Measurements from ENCODE around the gene PANK4. TPM values are rescaled to one million over a fixed set of nuclear protein-coding genes. Genes with fewer than 3 reads are reported as not detected.

PANK4 gene
- total RNA-seq, 1 donor from 2014 or later = 27.5 TPM

GRCh38 chr1:2501041-2501819 is 25.2 kb downstream of the PANK4 start:
- peak; percentile 54 for DNase-seq (ENCODE audit: low read depth)

GRCh38 chr1:2499986-2500596 is 26.3 kb downstream of the PANK4 start:
- no peak for DNase-seq (ENCODE audit: low read depth)

GRCh38 chr1:2499260-2499659 is 27.1 kb downstream of the PANK4 start:
- no peak for DNase-seq (ENCODE audit: low read depth)

GRCh38 chr1:2498648-2499047 is 27.7 kb downstream of the PANK4 start:
- DNase-seq (ENCODE audit: low read depth) = no peak

GRCh38 chr1:2497891-2498290 is 28.5 kb downstream of the PANK4 start:
- no peak for DNase-seq (ENCODE audit: low read depth)

- no peak for DNase-seq (ENCODE audit: low read depth)
Observed at GRCh38 chr1:2496746-2497145, 29.6 kb downstream of the PANK4 start.

GRCh38 chr1:2496087-2496622 is 30.2 kb downstream of the PANK4 start:
- peak; percentile 41 for DNase-seq (ENCODE audit: low read depth)

GRCh38 chr1:2495546-2495945 is 30.9 kb downstream of the PANK4 start:
- DNase-seq (ENCODE audit: low read depth) = no peak

- DNase-seq (ENCODE audit: low read depth) = peak; percentile 42
Observed at GRCh38 chr1:2495026-2495425, 31.4 kb downstream of the PANK4 start.

GRCh38 chr1:2494323-2494693 is 32.1 kb downstream of the PANK4 start:
- no peak for DNase-seq (ENCODE audit: low read depth)

GRCh38 chr1:2493691-2494322 is 32.6 kb downstream of the PANK4 start:
- DNase-seq (ENCODE audit: low read depth) = no peak

- no peak for DNase-seq (ENCODE audit: low read depth)
Observed at GRCh38 chr1:2493218-2493617, 33.2 kb downstream of the PANK4 start.

- no peak for DNase-seq (ENCODE audit: low read depth)
Observed at GRCh38 chr1:2492091-2492490, 34.3 kb downstream of the PANK4 start.

GRCh38 chr1:2489615-2490014 is 36.8 kb downstream of the PANK4 start:
- DNase-seq (ENCODE audit: low read depth) = no peak

- no peak for DNase-seq (ENCODE audit: low read depth)
Observed at GRCh38 chr1:2488688-2489087, 37.7 kb downstream of the PANK4 start.

- no peak for DNase-seq (ENCODE audit: low read depth)
Observed at GRCh38 chr1:2486558-2486957, 39.8 kb downstream of the PANK4 start.

GRCh38 chr1:2486041-2486440 is 40.4 kb downstream of the PANK4 start:
- DNase-seq (ENCODE audit: low read depth) = no peak

GRCh38 chr1:2483970-2484369 is 42.4 kb downstream of the PANK4 start:
- no peak for DNase-seq (ENCODE audit: low read depth)

- no peak for DNase-seq (ENCODE audit: low read depth)
Observed at GRCh38 chr1:2483026-2483425, 43.4 kb downstream of the PANK4 start.

- no peak for DNase-seq (ENCODE audit: low read depth)
Observed at GRCh38 chr1:2482588-2482987, 43.8 kb downstream of the PANK4 start.

- DNase-seq (ENCODE audit: low read depth) = no peak
Observed at GRCh38 chr1:2481885-2482284, 44.5 kb downstream of the PANK4 start.

- no peak for DNase-seq (ENCODE audit: low read depth)
Observed at GRCh38 chr1:2480986-2481364, 45.4 kb downstream of the PANK4 start.
